DLD1 (cell line): Measurements from ENCODE around the gene GCSAM.

ENCODE experiments used
- in situ Hi-C: cut with HindIII; loops from 2 replicates; pipeline ENCODE4 v1.10.0; 2017; ENCODE audit warnings: low sequenced_read_pairs

Gene GCSAM, protein sequence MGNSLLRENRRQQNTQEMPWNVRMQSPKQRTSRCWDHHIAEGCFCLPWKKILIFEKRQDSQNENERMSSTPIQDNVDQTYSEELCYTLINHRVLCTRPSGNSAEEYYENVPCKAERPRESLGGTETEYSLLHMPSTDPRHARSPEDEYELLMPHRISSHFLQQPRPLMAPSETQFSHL

DNA sequence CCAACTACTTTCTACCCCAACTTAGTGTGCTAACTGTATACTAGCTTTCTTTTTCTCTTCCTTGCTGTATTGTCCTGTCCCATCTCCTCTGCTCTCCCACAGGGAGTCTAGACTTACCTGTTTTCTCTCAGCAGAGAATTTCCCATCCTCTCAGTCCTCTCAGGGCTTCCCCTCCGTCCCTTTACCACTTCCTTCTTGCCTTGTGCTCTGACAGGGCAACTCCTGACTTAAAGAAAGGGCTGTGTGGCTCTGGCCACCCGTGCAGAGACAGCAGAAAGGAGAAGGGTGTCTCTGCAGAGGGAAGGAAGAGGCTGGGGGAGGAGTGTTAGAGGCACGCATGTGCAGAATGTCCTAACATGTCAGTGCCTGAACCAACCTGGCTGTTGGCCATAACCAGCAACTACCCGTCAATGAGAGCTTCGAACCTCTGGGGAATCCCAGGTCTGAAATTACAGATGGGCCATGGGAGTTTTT is at the start of gene GCSAM:
Gene GCSAM, minus strand, starts transcription at position 274 of the 474 bp plus-strand sequence. Its CDS starts 128 bp downstream, at position 146.
- in situ Hi-C loops, result loop anchor here (25.0 kb wide), 1 partner anchor 379 kb away; no protein-coding TSS in a partner anchor

DNA sequence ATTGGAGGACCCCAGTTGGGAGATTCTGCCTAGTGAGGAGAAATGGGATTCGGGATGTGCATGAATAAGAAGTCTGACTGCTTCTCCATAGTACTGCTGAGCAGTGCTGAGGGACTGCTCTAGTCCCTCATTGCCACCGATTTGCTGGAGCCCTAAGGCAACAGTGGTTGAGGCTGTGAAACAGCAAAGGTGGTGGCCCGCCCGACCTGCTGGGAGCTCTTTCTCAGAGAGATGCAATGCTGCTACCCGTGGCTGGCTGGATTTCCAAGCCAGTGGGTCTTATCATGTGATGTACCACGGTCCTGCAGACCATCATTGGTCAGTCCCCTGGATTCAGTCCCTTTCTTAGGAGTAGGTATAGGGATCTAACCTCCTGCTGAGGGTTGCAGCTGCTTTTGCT is 42.6 kb upstream of the GCSAM start:
- in situ Hi-C loops, result no loop called here

- in situ Hi-C loops, result no loop called here
Measured at GRCh38 chr3:112175037-112175436, 42.0 kb upstream of the GCSAM start.

GRCh38 chr3:112171144-112171543 is 38.1 kb upstream of the GCSAM start:
- in situ Hi-C loops, result no loop called here

DNA sequence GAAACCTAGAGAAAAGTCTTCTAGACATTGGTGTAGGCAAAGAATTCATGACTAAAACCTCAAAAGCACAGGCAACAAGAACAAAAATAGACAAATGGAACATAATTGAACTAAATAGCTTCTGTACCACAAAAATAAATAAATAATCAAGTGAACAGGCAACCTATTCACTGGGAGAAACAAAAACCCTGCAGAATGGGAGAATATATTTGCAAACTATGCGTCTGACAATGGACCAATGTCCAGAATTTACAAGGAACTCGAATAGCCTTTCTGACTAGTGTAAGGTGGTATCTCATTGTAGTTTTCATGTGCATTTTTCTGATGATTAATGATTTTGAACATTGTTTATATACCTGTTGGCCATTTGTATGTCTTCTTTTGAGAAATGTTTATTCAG is 37.0 kb upstream of the GCSAM start:
- in situ Hi-C loops, result no loop called here

- in situ Hi-C loops, result no loop called here
Measured at GRCh38 chr3:112167758-112168157, 34.7 kb upstream of the GCSAM start.

DNA sequence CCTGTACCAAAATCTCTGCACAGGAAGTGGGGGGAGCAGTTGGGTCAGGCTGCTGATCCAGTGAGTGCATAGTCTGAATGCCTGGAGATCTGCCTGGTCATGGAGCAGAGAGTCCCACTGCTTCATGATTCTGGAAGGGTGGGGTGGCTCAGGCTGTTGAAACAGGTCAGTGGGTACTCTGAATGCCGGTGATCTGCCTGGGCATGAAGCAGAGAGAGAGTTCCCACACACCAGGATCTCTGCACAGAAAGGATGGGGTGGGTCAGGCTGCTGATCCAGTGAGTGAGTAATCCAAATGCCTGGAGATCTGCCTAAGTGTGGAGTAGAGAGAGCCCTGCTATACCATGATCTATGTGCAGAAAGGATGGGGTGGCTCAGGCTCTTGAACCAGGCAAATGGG is 16.1 kb upstream of the GCSAM start:
- in situ Hi-C loops, result loop anchor here (25.0 kb wide), 1 partner anchor 363 kb away; no protein-coding TSS in a partner anchor

- in situ Hi-C loops, result loop anchor here (25.0 kb wide), 1 partner anchor 369 kb away; no protein-coding TSS in a partner anchor
Measured at GRCh38 chr3:112143689-112144088, 10.6 kb upstream of the GCSAM start.

GRCh38 chr3:112143251-112143650 is 10.2 kb upstream of the GCSAM start:
- in situ Hi-C loops, result loop anchor here (25.0 kb wide), 1 partner anchor 369 kb away; no protein-coding TSS in a partner anchor

DNA sequence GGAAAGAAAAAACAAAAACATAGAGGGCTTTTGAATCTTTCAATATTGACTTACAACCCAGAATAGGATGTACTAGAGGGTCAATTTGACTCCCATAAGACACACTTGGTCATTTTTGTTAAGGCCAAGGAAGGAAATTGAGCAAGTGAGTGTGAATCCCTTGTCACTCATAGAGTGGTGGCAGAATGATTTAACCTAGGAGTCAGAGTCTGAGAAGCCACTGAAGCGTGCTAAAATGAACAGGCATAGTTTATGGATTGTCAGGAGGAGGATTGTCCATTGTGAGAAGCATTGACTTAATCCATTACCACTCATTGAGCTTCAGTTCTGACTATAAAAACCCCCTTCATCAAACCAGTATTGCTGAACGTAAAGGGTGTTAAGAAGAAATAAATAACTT is 8.2 kb upstream of the GCSAM start:
- in situ Hi-C loops, result loop anchor here (25.0 kb wide), 1 partner anchor 371 kb away; no protein-coding TSS in a partner anchor

GRCh38 chr3:112140584-112140983 is 7.5 kb upstream of the GCSAM start:
- in situ Hi-C loops, result loop anchor here (25.0 kb wide), 1 partner anchor 372 kb away; no protein-coding TSS in a partner anchor

GRCh38 chr3:112138219-112138969 is 5.3 kb upstream of the GCSAM start:
- in situ Hi-C loops, result loop anchor here (25.0 kb wide), 1 partner anchor 374 kb away; no protein-coding TSS in a partner anchor

DNA sequence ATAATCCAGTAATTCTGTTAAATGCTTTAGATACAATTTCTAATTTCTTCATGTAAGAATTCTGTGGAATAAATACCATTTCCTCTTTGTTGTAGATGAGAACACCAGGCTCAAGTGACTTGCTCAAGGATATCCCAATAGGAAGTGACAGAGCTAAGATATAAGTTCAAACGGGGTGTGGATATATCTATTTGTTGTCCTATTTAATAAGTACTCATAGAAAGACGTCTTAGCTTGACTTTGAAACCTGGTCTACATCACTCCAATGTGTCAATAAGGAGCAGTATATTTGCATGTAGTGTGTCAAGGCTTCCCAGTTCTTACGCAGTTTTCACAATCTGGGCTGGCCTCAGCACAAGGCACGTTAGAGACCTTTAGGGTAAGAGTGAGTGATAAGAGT is 4.7 kb upstream of the GCSAM start:
- in situ Hi-C loops, result loop anchor here (25.0 kb wide), 1 partner anchor 375 kb away; no protein-coding TSS in a partner anchor

DNA sequence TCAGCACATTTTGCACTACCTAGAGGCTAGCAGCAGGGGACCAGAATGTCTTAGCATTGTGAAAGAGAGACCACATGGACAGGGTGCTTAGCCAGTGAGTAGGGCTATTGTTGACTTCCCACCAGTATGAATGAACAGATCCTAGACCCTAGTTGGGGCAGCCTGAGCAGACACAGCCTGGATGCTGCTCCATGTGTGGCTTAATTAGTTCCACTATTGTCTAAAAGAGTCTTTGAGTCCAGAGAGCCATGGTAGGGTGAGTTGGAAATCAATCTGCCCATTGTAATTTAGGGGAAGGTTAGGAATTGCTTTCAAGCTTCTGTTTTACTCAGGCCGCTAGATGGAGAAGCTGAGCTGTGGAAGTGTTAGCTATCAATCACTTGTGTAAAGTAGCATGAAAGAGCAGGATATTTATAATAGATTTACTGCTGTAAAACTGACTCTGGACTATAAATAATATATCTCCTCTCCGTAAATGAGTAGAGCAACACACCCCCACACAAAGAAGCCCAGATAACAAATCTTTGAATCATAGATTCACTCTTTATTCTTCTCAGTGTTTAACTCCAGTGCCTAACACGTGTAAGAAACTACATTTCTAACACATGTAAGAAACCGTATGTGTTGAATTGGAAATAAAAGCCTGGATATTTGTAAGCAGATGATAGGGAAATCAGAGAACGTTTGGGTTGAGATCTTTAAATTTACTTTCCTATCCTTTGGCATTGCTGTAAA is 4.1 kb upstream of the GCSAM start:
- in situ Hi-C loops, result loop anchor here (25.0 kb wide), 1 partner anchor 375 kb away; no protein-coding TSS in a partner anchor

GRCh38 chr3:112136046-112136445 is 3.0 kb upstream of the GCSAM start:
- in situ Hi-C loops, result loop anchor here (25.0 kb wide), 1 partner anchor 376 kb away; no protein-coding TSS in a partner anchor

DNA sequence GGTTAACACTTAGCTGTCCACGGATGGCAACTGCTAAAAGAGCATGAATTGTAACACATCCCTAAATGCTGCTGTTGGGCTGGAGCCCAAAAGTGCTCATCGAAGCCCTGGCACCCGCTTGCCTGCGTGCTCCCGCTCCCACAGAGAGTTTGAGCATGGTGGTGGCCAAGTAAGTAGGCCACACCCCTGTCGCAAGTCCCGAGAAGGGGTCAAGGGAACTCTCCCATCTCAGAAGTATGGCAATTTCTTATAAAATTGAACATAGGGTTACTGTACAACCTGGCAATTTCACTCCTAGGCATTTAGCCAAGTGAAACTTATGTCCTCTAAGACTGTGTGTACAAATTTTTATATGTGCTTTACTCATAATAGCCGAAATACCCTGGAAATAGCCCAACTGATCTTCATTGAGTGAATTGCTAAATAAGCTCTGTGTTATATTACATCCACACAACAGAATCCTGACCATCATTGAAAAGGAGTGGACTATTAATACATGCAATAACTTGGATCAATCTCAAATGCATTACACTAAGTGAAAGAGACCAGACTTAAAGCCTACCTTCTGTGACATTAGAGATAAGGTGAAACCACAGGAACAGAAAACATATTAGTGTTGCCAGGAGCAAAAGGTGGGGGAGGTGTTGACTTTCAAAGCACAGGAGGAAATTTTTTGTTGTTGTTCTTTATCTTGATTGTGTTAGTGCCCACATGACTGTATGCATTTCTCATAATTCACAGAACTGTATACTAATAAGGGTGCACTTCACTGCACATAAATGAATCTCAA is 1.5 kb upstream of the GCSAM start:
- in situ Hi-C loops, result loop anchor here (25.0 kb wide), 1 partner anchor 378 kb away; no protein-coding TSS in a partner anchor

DNA sequence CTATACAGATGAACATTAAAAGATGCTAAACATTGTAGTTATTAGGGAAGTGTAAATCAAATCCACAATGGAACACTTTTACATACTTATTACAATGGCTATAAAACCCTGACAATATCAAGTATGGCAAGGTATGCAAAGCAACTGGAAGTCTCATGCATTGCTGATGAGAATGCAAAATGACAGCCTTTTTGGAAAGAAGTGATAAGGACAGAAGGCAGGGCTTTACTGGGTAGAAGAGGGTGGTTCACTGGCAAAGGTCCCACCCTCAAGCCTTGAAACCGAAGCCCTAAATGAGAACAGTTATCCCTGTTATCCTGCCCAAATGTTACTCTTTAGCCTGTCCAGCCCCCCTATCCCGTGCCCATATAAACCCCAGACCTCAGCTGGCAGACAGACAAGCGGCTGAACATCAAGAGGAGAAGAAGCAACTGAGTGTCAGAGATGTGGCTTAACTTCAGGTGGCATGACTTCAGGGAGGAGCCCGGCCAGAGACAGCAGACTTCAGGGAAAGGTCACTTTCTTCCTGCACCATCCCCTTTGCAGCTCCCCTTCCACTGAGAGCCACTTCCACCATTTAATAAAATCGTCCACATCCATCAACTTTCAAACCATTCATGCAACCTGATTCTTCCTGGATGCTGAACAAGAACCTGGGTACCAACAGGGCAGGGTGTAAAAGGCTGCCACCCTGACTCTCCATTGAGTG is 732 bp upstream of the GCSAM start:
- in situ Hi-C loops, result loop anchor here (25.0 kb wide), 1 partner anchor 379 kb away; no protein-coding TSS in a partner anchor

DNA sequence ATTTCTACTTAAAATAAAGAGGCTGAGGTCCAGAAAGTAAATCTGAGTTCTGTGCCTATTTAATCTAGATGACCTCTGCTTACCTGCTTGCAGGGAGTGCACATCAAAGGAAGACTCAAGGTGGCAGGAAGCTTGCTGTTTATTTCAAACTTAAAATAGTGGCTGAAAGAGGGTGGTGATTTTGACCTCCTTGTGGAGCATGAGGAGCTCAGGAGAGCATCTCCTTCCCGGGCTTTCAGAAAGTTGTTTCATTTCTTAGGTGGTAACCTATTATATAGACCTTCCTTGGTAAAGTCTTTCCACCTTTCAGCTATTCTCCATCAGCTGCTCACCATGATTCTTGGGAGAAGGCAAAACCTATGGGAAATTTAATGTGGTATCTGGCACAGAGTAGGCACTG is 494 bp downstream of the GCSAM start:
- in situ Hi-C loops, result loop anchor here (25.0 kb wide), 1 partner anchor 380 kb away; no protein-coding TSS in a partner anchor

GRCh38 chr3:112132088-112132487 is 960 bp downstream of the GCSAM start:
- in situ Hi-C loops, result loop anchor here (25.0 kb wide), 1 partner anchor 380 kb away; no protein-coding TSS in a partner anchor
